DOHH2 (cell line): Measurements from ENCODE around the gene SLC28A3.

Source experiments
- H3F3A ChIP-seq: fragments of 200-600 bp; sonication (generic), shearing (Covaris generic); 2 replicates; pipeline ENCODE4 v1.6.0; 2016; ENCODE audit warnings: antibody characterized with exemption, mild to moderate bottlenecking; ENCODE audit not compliant: control insufficient read depth, insufficient read depth
- H3K27ac ChIP-seq: fragments of 200-600 bp; sonication (generic); 2 replicates; pipeline ENCODE4 v1.5.1; 2014; ENCODE audit warnings: low read depth, mild to moderate bottlenecking, low read length, moderate library complexity
- H3K27me3 ChIP-seq: fragments of 200-600 bp; sonication (generic); 2 replicates; pipeline ENCODE4 v1.6.1; 2014; ENCODE audit warnings: mild to moderate bottlenecking, low read length, mixed read lengths; ENCODE audit not compliant: control insufficient read depth
- H3K36me3 ChIP-seq: fragments of 200-600 bp; sonication (generic); 2 replicates; pipeline ENCODE4 v1.6.1; 2014; ENCODE audit warnings: mild to moderate bottlenecking, low read length, moderate library complexity, mixed read lengths; ENCODE audit not compliant: control insufficient read depth
- H3K4me1 ChIP-seq: fragments of 200-600 bp; sonication (generic); 2 replicates; pipeline ENCODE4 v1.6.1; 2014; ENCODE audit warnings: mild to moderate bottlenecking, low read length, mixed read lengths; ENCODE audit not compliant: control insufficient read depth
- H3K4me2 ChIP-seq: fragments of 200-600 bp; sonication (generic); 2 replicates; pipeline ENCODE4 v1.6.0; 2014; ENCODE audit warnings: mild to moderate bottlenecking, low read length, moderate library complexity
- H3K4me3 ChIP-seq: fragments of 200-600 bp; sonication (generic); 2 replicates; pipeline ENCODE4 v1.5.1; 2014; ENCODE audit warnings: mild to moderate bottlenecking, low read length, mixed read lengths
- H3K79me2 ChIP-seq: fragments of 200-600 bp; sonication (generic); 2 replicates; pipeline ENCODE4 v1.6.1; 2014; ENCODE audit warnings: mild to moderate bottlenecking, low read length, mixed read lengths; ENCODE audit not compliant: control insufficient read depth
- H3K9me2 ChIP-seq: fragments of 200-600 bp; sonication (generic); replicated peaks from 2 replicates; pipeline ENCODE4 v1.6.1; 2014; ENCODE audit warnings: mild to moderate bottlenecking, low read length, mixed read lengths; ENCODE audit not compliant: control insufficient read depth
- H3K9me3 ChIP-seq: fragments of 200-600 bp; sonication (generic); 2 replicates; pipeline ENCODE4 v1.6.1; 2014; ENCODE audit warnings: antibody characterized with exemption, low read length, mixed read lengths; ENCODE audit not compliant: control insufficient read depth, insufficient read depth
- H4K20me1 ChIP-seq: fragments of 200-600 bp; sonication (generic); 2 replicates; pipeline ENCODE4 v1.6.0; 2014; ENCODE audit warnings: low read depth, mild to moderate bottlenecking, antibody characterized with exemption, low read length, moderate library complexity; ENCODE audit not compliant: control insufficient read depth, insufficient read depth
- CTCF ChIP-seq: fragments of 200-600 bp; sonication (generic); IDR thresholded peaks from one replicate; pipeline ENCODE4 v1.5.1; 2014; ENCODE audit warnings: antibody characterized with exemption, mild to moderate bottlenecking, low read depth, low read length; ENCODE audit not compliant: poor library complexity, severe bottlenecking
- EZH2phosphoT487 ChIP-seq: fragments of 200-600 bp; sonication (generic); IDR thresholded peaks from 2 replicates; pipeline ENCODE4 v1.6.1; 2017; ENCODE audit warnings: borderline replicate concordance, mild to moderate bottlenecking, antibody characterized with exemption, low read length, moderate library complexity, mixed read lengths

Gene SLC28A3

DNA sequence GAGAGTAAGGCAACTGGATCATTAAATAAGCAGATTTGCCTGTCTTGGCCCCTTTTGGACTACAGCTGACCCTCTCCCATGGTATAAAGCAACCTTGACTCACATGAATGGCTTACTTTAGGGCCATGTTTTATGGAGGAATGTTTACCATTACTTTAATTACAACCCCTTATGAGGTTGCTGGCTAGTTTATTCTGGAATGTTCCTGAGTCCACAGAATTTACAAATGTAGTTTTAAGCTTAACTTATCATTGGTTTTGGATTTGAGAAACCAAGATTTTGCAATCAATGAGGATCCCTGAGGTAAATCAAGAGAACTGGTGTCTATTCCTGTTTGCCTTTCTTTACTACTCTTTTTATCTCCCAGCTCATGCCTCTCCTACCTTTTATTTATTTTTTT, 15.7 kb downstream of the SLC28A3 start:
- Histone ChIP-seq H3K27ac (no peak overlapping the region), H3K4me1 (no peaks in the 10 kb centered on the region), H3K79me2 (no peaks in the 10 kb centered on the region), H4K20me1 (no peaks in the 10 kb centered on the region), H3K27me3 (no peaks in the 10 kb centered on the region), H3K36me3 (no peaks in the 10 kb centered on the region), H3K4me3 (no peak overlapping the region), H3K9me3 (no peaks in the 10 kb centered on the region), H3K4me2 (no peak overlapping the region), H3K9me2 (no peaks in the 10 kb centered on the region), H3F3A (no peaks in the 10 kb centered on the region)
- TF ChIP-seq EZH2phosphoT487 (no peak), CTCF (no peak)

DNA sequence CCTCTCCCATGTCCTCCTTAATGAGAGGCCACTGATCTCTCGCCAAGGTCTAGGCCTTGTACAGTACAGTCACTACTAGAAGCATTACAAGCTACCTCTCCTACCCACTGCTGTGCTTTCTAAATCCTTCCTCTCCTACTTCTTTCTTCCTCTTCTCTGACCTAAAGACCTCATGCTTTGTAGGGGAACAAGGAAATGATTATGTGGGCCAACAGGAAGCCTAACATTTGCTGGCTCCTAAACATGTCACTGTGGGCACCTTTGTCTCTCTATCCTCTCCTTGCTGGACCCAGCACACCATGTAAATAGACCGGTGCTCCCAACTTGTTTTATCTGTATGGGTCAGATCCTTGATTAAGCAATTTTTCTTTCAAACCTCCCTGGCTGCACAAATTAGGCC, 16.7 kb downstream of the SLC28A3 start:
- no peaks in the 10 kb centered on the region for H3K79me2 ChIP-seq
- H4K20me1 ChIP-seq = no peaks in the 10 kb centered on the region
- H3F3A ChIP-seq = no peaks in the 10 kb centered on the region
- no peak overlapping the region for H3K4me2 ChIP-seq
- TF ChIP-seq CTCF = no peak
- no peak overlapping the region for H3K27ac ChIP-seq
- no peaks in the 10 kb centered on the region for H3K9me2 ChIP-seq
- no peaks in the 10 kb centered on the region for H3K9me3 ChIP-seq
- no peaks in the 10 kb centered on the region for H3K4me1 ChIP-seq
- no peak overlapping the region for H3K4me3 ChIP-seq
- H3K36me3 ChIP-seq = no peaks in the 10 kb centered on the region
- no peaks in the 10 kb centered on the region for H3K27me3 ChIP-seq

- H3K4me1 ChIP-seq = no peaks in the 10 kb centered on the region
- H3F3A ChIP-seq = no peaks in the 10 kb centered on the region
- TF ChIP-seq EZH2phosphoT487 (no peak), CTCF (no peak)
These were observed 17.7 kb downstream of the SLC28A3 start for GRCh38 chr9:84322828-84323227.

GRCh38 chr9:84320231-84320630, 20.3 kb downstream of the SLC28A3 start:
- H3K36me3 ChIP-seq = no peaks in the 10 kb centered on the region
- no peaks in the 10 kb centered on the region for H3F3A ChIP-seq
- no peak overlapping the region for H3K4me2 ChIP-seq
- H3K27ac ChIP-seq = no peak overlapping the region
- TF ChIP-seq CTCF (no peak), EZH2phosphoT487 (no peak)
- no peaks in the 10 kb centered on the region for H3K27me3 ChIP-seq
- no peaks in the 10 kb centered on the region for H3K9me2 ChIP-seq
- H3K4me1 ChIP-seq = no peaks in the 10 kb centered on the region
- H3K79me2 ChIP-seq = no peaks in the 10 kb centered on the region
- no peaks in the 10 kb centered on the region for H3K9me3 ChIP-seq
- H3K4me3 ChIP-seq = no peak overlapping the region
- H4K20me1 ChIP-seq = no peaks in the 10 kb centered on the region

More at GRCh38 chr9:84322828-84323227, 17.7 kb downstream of the SLC28A3 start:
- Histone ChIP-seq H3K79me2 (no peaks in the 10 kb centered on the region), H3K36me3 (no peaks in the 10 kb centered on the region), H3K27me3 (no peaks in the 10 kb centered on the region), H4K20me1 (no peaks in the 10 kb centered on the region), H3K4me3 (no peak overlapping the region), H3K4me2 (no peak overlapping the region), H3K27ac (no peak overlapping the region), H3K9me2 (no peaks in the 10 kb centered on the region), H3K9me3 (no peaks in the 10 kb centered on the region)
